ENCODE results near the gene TBL2.

GRCh38 chr7:73539709-73540108 is 38.7 kb downstream of the TBL2 start:
- TF ChIP-seq JUNB (IDR thresholded peaks at IDR 0.05; ENCODE audit: unreplicated experiment) (no peak), CTCF (conservative IDR thresholded peaks at IDR 0.05; ENCODE audit: low read depth in 2 of 2) (no peak), REST (IDR thresholded peaks at IDR 0.05; ENCODE audit: unreplicated experiment) (no peak), NANOG (IDR thresholded peaks at IDR 0.05; ENCODE audit: borderline replicate concordance) (no peak), POLR2AphosphoS5 (IDR thresholded peaks at IDR 0.05; ENCODE audit: low read depth) (no peak), CREB1 (CRISPR knock-in tag; IDR thresholded peaks at IDR 0.05; ENCODE audit: low read depth) (no peak), EZH2 (IDR thresholded peaks at IDR 0.05; ENCODE audit: low read depth, unreplicated experiment) (no peak), EZH2phosphoT487 (IDR thresholded peaks at IDR 0.05; ENCODE audit: unreplicated experiment) (no peak), ZNF114 (CRISPR knock-in tag; IDR thresholded peaks at IDR 0.05) (no peak), STAT1 (IDR thresholded peaks at IDR 0.05; ENCODE audit: unreplicated experiment) (no peak), ZNF331 (CRISPR knock-in tag; IDR thresholded peaks at IDR 0.05; ENCODE audit: low read depth) (no peak), ZNF462 (CRISPR knock-in tag; IDR thresholded peaks at IDR 0.05) (no peak)
- TF ChIP-seq, protein P1, sequence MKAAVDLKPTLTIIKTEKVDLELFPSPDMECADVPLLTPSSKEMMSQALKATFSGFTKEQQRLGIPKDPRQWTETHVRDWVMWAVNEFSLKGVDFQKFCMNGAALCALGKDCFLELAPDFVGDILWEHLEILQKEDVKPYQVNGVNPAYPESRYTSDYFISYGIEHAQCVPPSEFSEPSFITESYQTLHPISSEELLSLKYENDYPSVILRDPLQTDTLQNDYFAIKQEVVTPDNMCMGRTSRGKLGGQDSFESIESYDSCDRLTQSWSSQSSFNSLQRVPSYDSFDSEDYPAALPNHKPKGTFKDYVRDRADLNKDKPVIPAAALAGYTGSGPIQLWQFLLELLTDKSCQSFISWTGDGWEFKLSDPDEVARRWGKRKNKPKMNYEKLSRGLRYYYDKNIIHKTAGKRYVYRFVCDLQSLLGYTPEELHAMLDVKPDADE (IDR thresholded peaks at IDR 0.05) = no peak
